ENCODE data around the gene LRRC2. TPM values are rescaled to one million over a fixed set of nuclear protein-coding genes. Genes with fewer than 3 reads are reported as not detected.

Gene LRRC2
- total RNA-seq, 1 donor from 2014 or later, result 2.0 TPM

DNA sequence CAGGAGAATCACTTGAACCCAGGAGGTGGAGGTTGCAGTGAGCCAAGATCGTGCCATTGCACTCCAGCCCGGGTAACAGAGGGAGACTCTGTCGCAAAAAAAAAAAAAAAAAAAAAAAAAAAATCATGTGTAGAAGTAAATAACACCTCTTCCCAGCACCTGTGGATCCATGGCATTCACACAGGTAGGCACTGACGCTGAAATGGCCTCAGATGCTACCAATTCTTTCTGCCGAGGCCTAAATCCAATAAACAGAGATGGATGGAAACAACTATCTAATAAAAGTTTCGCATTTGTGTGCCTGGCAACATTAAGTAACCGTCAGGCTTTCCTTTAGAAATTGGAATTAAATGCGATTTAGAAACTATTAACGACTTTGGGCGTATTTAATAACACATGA is 10.3 kb upstream of the LRRC2 start:
- intact Hi-C loops (cut with DNase I), result no loop called here
- H3K27ac ChIP-seq, result no peak overlapping the region
- no peaks in the 10 kb centered on the region for H3K9me3 ChIP-seq
- TF ChIP-seq, protein P1, sequence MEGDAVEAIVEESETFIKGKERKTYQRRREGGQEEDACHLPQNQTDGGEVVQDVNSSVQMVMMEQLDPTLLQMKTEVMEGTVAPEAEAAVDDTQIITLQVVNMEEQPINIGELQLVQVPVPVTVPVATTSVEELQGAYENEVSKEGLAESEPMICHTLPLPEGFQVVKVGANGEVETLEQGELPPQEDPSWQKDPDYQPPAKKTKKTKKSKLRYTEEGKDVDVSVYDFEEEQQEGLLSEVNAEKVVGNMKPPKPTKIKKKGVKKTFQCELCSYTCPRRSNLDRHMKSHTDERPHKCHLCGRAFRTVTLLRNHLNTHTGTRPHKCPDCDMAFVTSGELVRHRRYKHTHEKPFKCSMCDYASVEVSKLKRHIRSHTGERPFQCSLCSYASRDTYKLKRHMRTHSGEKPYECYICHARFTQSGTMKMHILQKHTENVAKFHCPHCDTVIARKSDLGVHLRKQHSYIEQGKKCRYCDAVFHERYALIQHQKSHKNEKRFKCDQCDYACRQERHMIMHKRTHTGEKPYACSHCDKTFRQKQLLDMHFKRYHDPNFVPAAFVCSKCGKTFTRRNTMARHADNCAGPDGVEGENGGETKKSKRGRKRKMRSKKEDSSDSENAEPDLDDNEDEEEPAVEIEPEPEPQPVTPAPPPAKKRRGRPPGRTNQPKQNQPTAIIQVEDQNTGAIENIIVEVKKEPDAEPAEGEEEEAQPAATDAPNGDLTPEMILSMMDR (IDR thresholded peaks at IDR 0.05), result no peak
- TF ChIP-seq POLR2AphosphoS5 (IDR thresholded peaks at IDR 0.05; ENCODE audit: insufficient read depth in 1 of 2, low read depth in 1 of 2), result no peak
- TF ChIP-seq POLR2A (IDR thresholded peaks at IDR 0.05), result no peak
- H3K27me3 ChIP-seq, result no peaks in the 10 kb centered on the region
- no peak overlapping the region for H3K4me3 ChIP-seq
- no peak for DNase-seq (ENCODE audit: extremely low spot score in 2 of 2)
- H3K4me1 ChIP-seq, result peaks cover 8% of the 10 kb centered on the region
- H3K36me3 ChIP-seq, result no peaks in the 10 kb centered on the region

DNA sequence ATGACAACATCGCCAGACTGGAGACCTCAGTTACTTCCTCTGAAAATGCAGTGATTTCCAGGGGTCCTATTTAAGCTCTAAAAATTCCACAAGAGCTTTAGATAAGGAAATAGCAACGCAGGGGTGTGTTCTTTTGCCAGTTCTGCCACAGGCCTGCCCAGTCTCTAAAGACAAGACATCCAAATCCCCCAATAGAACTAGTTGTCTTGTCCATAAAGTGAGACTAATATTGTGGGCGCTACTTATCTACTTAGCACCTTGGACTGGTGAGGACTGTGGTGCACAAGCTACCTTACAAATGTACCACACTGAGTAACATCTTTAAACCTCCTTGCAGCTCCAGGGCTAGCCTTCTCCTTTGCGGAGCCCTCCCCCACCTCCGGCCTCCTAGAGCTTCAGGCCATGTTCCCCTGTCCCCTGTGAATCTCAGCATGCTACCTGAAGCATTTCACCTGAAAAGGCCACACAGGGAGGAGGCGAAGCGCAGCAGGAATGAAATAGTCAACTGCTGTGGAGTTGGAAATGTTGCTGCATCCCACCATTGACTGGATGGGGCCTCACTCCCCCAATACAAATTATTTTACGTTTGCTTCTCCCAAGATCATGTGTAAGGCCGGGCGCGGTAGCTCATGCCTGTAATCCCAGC is 9.6 kb upstream of the LRRC2 start:
- no peaks in the 10 kb centered on the region for H3K9me3 ChIP-seq
- H3K4me3 ChIP-seq, result no peak overlapping the region
- no peak overlapping the region for H3K27ac ChIP-seq
- DNase-seq (ENCODE audit: extremely low spot score in 2 of 2), result no peak
- TF ChIP-seq POLR2A (IDR thresholded peaks at IDR 0.05), result no peak
- no peak for TF ChIP-seq POLR2AphosphoS5 (IDR thresholded peaks at IDR 0.05; ENCODE audit: insufficient read depth in 1 of 2, low read depth in 1 of 2)
- TF ChIP-seq, protein P1 (IDR thresholded peaks at IDR 0.05), result no peak
- no peaks in the 10 kb centered on the region for H3K36me3 ChIP-seq
- H3K4me1 ChIP-seq, result peaks cover 8% of the 10 kb centered on the region
- no peaks in the 10 kb centered on the region for H3K27me3 ChIP-seq
- intact Hi-C loops (cut with DNase I), result no loop called here

DNA sequence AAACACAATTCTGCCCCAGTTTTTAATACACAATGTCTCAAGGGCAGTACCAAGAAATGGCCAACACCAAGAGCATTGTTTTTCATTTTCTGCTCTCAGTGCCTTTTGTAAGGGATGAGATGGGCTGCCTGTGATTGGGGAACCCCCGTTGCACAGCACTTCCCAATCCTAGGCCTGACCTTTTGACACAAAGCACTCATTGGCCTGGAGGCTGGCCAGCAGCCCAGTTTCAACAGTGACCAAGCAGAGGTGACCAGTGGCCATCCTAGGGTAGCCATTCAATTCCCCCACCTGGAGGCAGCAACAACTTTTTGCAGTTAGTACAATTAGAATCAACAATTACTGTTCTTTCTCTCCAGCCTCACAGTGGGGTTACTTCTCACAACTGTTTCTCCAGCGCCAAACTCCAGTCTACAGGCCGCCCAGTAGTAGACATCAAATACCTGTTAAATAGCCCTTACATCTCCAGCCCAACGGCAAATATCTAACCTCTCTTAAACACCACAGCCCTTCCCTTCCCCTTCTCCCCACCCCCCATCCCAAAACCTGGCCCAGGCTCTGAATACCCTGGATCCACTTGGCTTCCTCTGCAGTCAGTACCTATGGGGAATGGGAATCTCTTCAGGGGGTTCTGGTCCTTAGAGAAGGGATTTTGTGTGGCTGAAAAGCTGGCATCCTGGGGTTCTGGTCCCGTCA is 8.9 kb upstream of the LRRC2 start:
- no peaks in the 10 kb centered on the region for H3K27me3 ChIP-seq
- peaks cover 8% of the 10 kb centered on the region for H3K4me1 ChIP-seq
- no peak for DNase-seq (ENCODE audit: extremely low spot score in 2 of 2)
- H3K36me3 ChIP-seq, result no peaks in the 10 kb centered on the region
- intact Hi-C loops (cut with DNase I), result no loop called here
- H3K27ac ChIP-seq, result no peak overlapping the region
- no peak overlapping the region for H3K4me3 ChIP-seq
- TF ChIP-seq, protein P1 (IDR thresholded peaks at IDR 0.05), result no peak
- TF ChIP-seq POLR2A (IDR thresholded peaks at IDR 0.05), result no peak
- no peak for TF ChIP-seq POLR2AphosphoS5 (IDR thresholded peaks at IDR 0.05; ENCODE audit: insufficient read depth in 1 of 2, low read depth in 1 of 2)
- no peaks in the 10 kb centered on the region for H3K9me3 ChIP-seq

DNA sequence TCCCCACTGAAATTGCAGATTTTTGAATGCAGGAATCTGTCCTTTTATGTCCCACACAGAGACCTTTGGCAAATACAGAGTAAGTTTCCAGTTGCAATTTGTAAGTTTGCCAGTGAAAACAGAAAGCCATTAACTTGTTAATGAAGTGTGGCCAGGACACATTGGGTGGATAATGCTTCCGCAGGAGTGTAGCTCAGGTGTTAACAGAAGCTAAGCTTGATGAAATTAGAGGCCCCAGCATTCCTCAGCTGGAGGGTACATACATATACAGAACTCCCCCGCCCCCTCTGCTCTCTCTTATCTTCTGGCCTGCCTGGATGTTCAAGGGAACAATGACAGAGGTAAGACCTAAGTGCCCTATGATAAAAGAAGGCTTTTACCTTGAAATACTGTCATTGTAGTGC is 8.1 kb upstream of the LRRC2 start:
- H3K4me3 ChIP-seq, result no peak overlapping the region
- no peak overlapping the region for H3K27ac ChIP-seq
- no peaks in the 10 kb centered on the region for H3K9me3 ChIP-seq
- no peaks in the 10 kb centered on the region for H3K27me3 ChIP-seq
- intact Hi-C loops (cut with DNase I), result no loop called here
- H3K4me1 ChIP-seq, result peaks cover 8% of the 10 kb centered on the region
- no peak for TF ChIP-seq POLR2AphosphoS5 (IDR thresholded peaks at IDR 0.05; ENCODE audit: insufficient read depth in 1 of 2, low read depth in 1 of 2)
- TF ChIP-seq POLR2A (IDR thresholded peaks at IDR 0.05), result no peak
- TF ChIP-seq, protein P1 (IDR thresholded peaks at IDR 0.05), result no peak
- DNase-seq (ENCODE audit: extremely low spot score in 2 of 2), result no peak
- no peaks in the 10 kb centered on the region for H3K36me3 ChIP-seq

DNA sequence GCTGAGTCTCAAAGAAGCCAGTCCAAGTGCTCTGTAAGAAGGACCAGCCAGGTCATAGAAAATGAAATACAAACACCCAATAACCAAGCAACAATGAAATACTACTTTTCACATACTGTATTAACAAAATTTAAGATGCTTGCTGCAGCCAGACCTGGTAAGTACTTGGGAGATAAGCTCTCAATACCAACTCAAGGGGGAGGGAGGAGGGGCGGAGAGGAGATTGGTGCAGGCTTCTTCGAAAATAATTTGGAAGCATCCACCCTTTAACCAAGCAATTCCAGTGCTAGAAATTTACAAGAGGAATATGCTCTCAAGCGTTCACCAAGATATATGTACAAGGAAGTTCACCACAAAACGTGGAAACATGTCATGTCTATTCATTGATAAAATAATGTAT is 7.6 kb upstream of the LRRC2 start:
- DNase-seq (ENCODE audit: extremely low spot score in 2 of 2), result no peak
- Histone ChIP-seq H3K27me3 (no peaks in the 10 kb centered on the region), H3K9me3 (no peaks in the 10 kb centered on the region), H3K4me3 (no peak overlapping the region), H3K27ac (no peak overlapping the region), H3K36me3 (no peaks in the 10 kb centered on the region), H3K4me1 (peaks cover 8% of the 10 kb centered on the region)
- no peak for TF ChIP-seq POLR2AphosphoS5 (IDR thresholded peaks at IDR 0.05; ENCODE audit: insufficient read depth in 1 of 2, low read depth in 1 of 2)
- no peak for TF ChIP-seq POLR2A (IDR thresholded peaks at IDR 0.05)
- TF ChIP-seq, protein P1 (IDR thresholded peaks at IDR 0.05), result no peak
- intact Hi-C loops (cut with DNase I), result no loop called here
